ENCODE results near the gene EMILIN3.

EMILIN3 gene

DNA sequence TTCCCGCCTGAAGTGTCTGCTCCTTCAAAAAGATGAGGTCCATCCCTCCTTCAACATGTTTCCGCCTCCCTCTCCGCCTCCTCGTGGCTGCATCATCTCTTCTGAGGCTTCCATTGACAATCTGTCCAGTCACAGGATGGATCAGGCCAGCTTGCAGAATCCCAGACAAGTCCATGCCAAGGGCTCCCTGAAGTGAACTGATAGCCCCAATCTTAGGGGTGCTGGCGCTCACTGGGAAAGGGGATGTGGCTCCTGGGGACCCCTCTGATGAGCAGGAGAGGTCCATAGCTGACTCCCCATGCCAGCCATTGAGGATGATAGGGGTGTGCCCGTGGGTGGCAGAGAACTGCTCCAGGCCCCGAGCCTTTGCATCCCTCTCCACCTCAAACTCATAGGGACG lies 48.6 kb upstream of the EMILIN3 start (continued):
- no peak for TF ChIP-seq TCF4 (CRISPR knock-in tag; IDR thresholded peaks at IDR 0.05; ENCODE audit: borderline replicate concordance)
- TF ChIP-seq, protein P1, sequence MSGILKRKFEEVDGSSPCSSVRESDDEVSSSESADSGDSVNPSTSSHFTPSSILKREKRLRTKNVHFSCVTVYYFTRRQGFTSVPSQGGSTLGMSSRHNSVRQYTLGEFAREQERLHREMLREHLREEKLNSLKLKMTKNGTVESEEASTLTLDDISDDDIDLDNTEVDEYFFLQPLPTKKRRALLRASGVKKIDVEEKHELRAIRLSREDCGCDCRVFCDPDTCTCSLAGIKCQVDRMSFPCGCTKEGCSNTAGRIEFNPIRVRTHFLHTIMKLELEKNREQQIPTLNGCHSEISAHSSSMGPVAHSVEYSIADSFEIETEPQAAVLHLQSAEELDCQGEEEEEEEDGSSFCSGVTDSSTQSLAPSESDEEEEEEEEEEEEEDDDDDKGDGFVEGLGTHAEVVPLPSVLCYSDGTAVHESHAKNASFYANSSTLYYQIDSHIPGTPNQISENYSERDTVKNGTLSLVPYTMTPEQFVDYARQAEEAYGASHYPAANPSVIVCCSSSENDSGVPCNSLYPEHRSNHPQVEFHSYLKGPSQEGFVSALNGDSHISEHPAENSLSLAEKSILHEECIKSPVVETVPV (CRISPR knock-in tag; IDR thresholded peaks at IDR 0.05): no peak
- no peak for TF ChIP-seq ZNF70 (CRISPR knock-in tag; IDR thresholded peaks at IDR 0.05)
- no peak for TF ChIP-seq CSDC2 (CRISPR knock-in tag; IDR thresholded peaks at IDR 0.05)
- TF ChIP-seq OSR1 (CRISPR knock-in tag; IDR thresholded peaks at IDR 0.05): no peak

DNA sequence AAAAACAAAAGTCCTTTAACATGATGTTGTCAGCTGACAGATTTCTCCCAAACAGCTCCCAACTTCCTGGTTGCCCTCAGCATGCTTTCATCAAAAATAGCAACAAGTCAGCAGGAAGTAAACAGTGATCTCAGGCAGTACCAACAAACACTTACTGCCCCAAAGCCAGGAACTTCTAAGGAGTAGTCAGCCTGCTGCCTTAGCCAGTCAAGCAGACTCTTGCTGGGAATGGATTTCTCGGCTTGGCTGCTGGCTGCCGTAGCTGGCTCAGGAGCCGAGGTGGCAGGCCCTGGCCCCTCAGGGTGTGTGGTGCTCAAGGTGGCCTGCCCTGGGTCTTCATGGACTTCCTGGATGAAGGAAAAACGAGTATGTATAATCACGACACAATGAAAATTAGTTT lies 46.6 kb upstream of the EMILIN3 start:
- TF ChIP-seq ESRRG (CRISPR knock-in tag; IDR thresholded peaks at IDR 0.05) (no peak), TOX (CRISPR knock-in tag; IDR thresholded peaks at IDR 0.05; ENCODE audit: borderline replicate concordance) (no peak), ZNF565 (CRISPR knock-in tag; conservative IDR thresholded peaks at IDR 0.05; ENCODE audit: low read depth) (no peak), ZNF70 (CRISPR knock-in tag; IDR thresholded peaks at IDR 0.05) (no peak), SNAI2 (CRISPR knock-in tag; IDR thresholded peaks at IDR 0.05) (no peak), ISL1 (CRISPR knock-in tag; IDR thresholded peaks at IDR 0.05) (no peak), OSR1 (CRISPR knock-in tag; IDR thresholded peaks at IDR 0.05) (no peak), ZFP3 (CRISPR knock-in tag; IDR thresholded peaks at IDR 0.05) (no peak)
- TF ChIP-seq, protein P2, sequence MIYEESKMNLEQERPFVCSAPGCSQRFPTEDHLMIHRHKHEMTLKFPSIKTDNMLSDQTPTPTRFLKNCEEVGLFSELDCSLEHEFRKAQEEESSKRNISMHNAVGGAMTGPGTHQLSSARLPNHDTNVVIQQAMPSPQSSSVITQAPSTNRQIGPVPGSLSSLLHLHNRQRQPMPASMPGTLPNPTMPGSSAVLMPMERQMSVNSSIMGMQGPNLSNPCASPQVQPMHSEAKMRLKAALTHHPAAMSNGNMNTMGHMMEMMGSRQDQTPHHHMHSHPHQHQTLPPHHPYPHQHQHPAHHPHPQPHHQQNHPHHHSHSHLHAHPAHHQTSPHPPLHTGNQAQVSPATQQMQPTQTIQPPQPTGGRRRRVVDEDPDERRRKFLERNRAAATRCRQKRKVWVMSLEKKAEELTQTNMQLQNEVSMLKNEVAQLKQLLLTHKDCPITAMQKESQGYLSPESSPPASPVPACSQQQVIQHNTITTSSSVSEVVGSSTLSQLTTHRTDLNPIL (CRISPR knock-in tag; IDR thresholded peaks at IDR 0.05; ENCODE audit: low read depth): no peak
- TF ChIP-seq, protein P3, sequence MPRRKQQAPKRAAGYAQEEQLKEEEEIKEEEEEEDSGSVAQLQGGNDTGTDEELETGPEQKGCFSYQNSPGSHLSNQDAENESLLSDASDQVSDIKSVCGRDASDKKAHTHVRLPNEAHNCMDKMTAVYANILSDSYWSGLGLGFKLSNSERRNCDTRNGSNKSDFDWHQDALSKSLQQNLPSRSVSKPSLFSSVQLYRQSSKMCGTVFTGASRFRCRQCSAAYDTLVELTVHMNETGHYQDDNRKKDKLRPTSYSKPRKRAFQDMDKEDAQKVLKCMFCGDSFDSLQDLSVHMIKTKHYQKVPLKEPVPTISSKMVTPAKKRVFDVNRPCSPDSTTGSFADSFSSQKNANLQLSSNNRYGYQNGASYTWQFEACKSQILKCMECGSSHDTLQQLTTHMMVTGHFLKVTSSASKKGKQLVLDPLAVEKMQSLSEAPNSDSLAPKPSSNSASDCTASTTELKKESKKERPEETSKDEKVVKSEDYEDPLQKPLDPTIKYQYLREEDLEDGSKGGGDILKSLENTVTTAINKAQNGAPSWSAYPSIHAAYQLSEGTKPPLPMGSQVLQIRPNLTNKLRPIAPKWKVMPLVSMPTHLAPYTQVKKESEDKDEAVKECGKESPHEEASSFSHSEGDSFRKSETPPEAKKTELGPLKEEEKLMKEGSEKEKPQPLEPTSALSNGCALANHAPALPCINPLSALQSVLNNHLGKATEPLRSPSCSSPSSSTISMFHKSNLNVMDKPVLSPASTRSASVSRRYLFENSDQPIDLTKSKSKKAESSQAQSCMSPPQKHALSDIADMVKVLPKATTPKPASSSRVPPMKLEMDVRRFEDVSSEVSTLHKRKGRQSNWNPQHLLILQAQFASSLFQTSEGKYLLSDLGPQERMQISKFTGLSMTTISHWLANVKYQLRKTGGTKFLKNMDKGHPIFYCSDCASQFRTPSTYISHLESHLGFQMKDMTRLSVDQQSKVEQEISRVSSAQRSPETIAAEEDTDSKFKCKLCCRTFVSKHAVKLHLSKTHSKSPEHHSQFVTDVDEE (CRISPR knock-in tag; IDR thresholded peaks at IDR 0.05): no peak
- ATAC-seq: no peak

DNA sequence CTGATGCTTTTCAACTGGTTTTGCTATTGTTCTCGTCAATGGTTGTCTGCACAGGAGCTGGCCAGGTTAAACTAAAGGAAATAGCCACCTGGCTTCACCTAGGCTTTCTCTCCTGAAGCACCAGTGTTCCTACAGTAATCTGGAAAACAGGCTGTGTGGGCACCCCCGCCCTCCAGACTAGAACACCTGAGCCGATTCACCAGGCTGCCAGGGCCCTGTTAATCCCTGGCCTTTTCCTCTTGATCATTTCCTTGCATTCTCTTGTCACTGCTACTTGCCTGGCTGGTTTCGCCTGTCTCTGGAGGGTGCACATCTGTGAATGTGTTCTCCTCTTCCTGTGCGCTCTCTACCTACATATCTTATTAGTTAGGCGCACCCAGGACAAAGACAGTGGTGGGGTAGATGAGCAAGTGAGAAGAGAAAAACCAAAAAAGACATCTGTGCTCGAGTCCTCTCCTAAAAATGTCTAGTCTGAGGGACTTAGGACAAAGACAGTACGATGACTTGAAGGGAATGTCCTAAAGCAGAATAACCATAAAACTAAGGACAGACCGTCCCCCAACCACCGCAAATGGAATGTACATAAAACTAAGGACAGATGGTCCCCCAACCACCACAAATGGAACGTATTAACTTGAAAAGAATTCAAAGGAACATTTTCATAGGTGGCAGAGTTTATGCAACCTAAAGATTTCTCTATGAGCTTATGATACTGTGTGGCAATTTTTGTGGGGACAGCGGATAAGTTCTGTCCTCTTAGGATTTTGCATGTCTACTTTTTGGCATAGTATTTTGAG lies 45.9 kb upstream of the EMILIN3 start:
- TF ChIP-seq ZNF70 (CRISPR knock-in tag; IDR thresholded peaks at IDR 0.05) (no peak), TCF4 (CRISPR knock-in tag; IDR thresholded peaks at IDR 0.05; ENCODE audit: borderline replicate concordance) (no peak), TOX (CRISPR knock-in tag; IDR thresholded peaks at IDR 0.05; ENCODE audit: borderline replicate concordance) (no peak), ZFP3 (CRISPR knock-in tag; IDR thresholded peaks at IDR 0.05) (no peak), SNAI2 (CRISPR knock-in tag; IDR thresholded peaks at IDR 0.05) (no peak), GLIS3 (CRISPR knock-in tag; IDR thresholded peaks at IDR 0.05) (no peak), BACH2 (CRISPR knock-in tag; IDR thresholded peaks at IDR 0.05; ENCODE audit: borderline replicate concordance) (no peak), ISL1 (CRISPR knock-in tag; IDR thresholded peaks at IDR 0.05) (no peak), ESRRG (CRISPR knock-in tag; IDR thresholded peaks at IDR 0.05) (no peak), ZFP30 (CRISPR knock-in tag; IDR thresholded peaks at IDR 0.05) (no peak), CSDC2 (CRISPR knock-in tag; IDR thresholded peaks at IDR 0.05) (no peak)
- TF ChIP-seq, protein P3 (CRISPR knock-in tag; IDR thresholded peaks at IDR 0.05): no peak
- TF ChIP-seq, protein P2 (CRISPR knock-in tag; IDR thresholded peaks at IDR 0.05; ENCODE audit: low read depth): no peak
- no peak for ATAC-seq
